Measurements from ENCODE around the gene MEF2A.
"Not testable (repeated sequence)": the region's sequence is repeated elsewhere in the genome, so short reads cannot be mapped to it uniquely, and the experiment has no call there.

MEF2A gene

DNA sequence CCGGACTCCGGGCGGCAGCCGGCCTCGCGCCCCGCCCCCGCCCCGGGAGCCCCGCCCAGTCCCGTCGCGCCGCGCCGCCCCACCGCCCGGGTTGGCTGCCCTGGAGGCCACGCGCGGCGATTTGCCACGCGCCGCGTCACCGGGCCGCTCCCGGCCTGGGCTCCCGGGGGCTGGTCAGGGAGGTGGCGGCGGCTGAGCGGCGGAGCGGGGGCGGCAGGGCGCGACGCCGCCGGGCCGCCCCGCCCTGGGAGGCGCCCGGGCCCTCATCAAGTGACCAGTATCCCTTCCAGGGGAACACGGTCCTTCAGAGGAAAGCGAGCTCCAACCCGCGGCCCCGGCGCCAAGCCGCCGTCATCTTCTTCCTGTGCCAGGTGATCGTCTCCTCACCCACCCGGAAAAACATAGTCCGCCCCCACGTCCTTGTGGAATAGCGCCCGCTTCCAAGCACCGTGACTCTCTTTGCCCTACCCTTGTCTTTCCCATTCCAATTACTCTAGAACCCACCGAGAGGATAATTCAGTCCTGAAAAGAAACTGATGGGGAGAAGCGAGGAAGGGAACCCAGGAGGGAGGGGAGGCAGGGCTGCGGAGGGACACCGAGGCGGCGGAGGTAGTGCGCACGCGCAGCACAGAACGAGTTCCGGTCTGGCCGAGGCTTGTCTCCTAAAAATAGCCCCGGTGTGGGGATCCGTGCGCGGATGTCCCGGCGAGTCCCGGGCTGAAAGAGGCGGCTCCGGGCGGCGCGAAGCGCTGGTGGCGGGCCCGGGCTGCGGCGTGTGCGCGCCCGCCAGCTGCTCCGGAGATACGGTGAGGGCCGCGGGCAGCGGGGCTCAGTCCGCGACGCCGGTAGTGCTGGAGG lies at the start of gene MEF2A:
Gene MEF2A (plus strand): TSS at position 686 of the 858 bp plus-strand sequence. CDS start 67,136 bp downstream, outside the sequence.
- DNase-seq (ENCODE audit: low read depth in 1 of 2, low spot score in 1 of 2): peak; percentile 83 to 88

DNA sequence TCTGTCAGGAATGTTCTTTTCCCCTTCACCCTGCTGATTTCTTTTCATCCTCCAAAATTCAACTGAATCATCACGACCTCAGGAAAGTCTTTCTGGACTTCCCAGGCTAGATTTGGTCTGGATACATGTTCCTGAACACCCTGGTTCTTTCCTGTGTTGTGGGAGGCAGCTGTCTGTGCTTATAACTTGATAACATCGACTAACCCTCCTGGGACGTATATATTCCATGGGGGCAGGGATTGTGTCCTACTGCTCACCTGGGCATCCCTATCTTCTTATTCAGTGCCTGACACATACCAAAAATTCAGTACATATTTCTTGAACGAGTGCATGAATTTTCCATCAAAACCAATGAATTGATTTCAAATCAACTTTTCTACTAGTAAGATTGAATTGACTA lies 47.6 kb upstream of the MEF2A start:
- no peak for DNase-seq (ENCODE audit: low read depth in 1 of 2, low spot score in 1 of 2)

DNA sequence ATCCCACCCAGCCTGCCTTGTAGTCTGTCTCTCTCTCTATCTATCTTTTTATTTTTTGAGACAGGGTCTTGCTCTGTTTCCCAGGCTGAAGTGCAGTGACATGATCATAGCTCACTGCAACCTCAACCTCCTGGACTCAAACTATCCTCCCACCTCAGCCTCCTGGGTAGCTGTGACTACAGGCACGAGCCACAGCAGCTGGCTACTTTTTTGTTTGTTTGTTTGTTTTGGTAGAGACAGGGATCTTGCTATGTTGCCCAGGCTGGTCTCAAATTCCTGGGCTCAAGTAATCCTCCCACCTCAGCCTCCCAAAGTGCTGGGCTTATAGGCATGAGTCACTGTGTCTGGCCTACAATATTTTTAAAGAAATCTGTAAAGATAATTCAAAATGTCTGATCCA lies 46.4 kb upstream of the MEF2A start:
- not testable (repeated sequence) for DNase-seq (ENCODE audit: low read depth in 1 of 2, low spot score in 1 of 2)

DNA sequence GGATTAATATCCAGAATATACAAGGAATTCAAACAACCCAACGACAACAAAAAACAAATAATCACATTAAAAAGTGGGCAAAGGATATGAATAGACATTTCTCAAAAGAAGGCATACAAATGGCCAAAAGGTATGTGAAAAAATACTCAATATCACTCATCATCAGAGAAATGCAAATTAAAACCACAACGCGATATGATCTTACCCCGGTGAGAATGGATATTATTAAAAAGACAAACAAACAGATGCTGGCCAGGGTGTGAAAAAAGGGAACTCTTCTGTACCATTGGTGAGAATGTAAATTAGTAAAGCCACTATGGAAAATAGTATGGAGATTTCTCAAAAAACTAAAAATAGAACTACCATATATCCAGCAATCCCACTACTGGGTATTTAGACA lies 43.5 kb upstream of the MEF2A start:
- DNase-seq (ENCODE audit: low read depth in 1 of 2, low spot score in 1 of 2): no peak

DNA sequence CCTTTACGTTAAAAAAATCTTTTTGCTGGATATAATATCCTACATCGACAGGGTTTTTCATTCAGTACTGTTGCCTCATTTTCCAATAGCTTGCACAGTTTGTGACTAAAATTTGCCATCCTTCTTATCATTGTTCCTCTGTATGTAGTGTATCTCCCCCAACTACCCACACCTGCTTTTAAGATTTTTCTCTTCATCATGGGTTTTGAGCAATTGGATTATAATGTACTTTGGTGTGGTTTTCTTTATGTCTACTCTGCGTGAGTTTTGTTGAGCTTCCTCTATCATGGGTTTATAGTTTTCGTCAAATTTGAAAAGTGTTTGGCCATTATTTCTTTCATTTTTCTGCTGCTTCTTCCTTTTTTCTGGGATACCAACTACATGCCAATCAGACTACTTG lies 39.6 kb upstream of the MEF2A start:
- no peak for DNase-seq (ENCODE audit: low read depth in 1 of 2, low spot score in 1 of 2)

DNA sequence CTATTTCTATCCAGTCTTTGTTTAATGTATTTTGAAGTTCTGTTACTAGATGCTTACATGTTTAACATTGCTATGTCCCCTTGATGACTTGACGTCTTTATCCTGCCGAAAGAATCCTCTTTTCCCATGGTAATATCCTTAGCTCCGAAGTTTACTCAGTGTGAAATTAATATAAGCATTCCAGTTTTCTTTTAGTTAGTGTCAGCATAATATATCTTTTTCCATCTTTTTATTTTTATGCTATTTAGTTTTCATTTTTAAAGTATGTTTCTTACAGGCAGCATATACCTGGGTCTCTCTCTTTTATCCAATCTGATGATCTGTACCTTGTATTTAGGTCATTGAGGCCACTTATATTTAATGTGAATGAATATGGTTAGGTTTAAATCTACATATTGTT lies 39.1 kb upstream of the MEF2A start:
- no peak for DNase-seq (ENCODE audit: low read depth in 1 of 2, low spot score in 1 of 2)

DNA sequence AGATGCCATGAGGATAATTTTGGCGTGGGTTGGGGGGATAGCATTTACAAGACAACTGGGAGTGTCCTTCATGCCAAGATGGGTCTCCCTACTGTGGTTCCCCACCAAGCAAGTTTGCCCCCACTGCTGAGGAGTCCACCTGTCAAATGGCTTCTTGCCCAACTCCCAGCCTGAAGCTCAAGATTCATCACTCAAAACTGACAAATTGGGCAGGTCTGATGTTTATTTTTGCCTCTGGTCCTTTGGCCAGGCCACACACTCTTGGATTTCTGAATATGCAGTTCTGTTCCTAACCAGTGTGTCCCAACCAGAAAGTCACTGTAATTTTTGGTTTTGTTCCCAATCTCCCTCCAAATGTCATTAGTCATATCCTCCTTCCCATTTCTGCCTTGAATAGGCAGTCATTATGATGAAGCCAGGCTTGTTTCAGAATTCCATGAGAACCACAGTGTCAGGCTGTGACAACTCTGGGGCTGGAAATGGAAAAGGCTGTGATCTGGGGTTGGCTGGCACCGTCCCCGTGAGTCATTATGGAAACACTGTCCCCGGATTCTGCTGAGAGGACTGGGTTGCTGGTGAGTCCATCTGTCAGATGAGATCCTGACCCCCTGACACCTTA lies 29.3 kb upstream of the MEF2A start:
- no peak for DNase-seq (ENCODE audit: low read depth in 1 of 2, low spot score in 1 of 2)

DNA sequence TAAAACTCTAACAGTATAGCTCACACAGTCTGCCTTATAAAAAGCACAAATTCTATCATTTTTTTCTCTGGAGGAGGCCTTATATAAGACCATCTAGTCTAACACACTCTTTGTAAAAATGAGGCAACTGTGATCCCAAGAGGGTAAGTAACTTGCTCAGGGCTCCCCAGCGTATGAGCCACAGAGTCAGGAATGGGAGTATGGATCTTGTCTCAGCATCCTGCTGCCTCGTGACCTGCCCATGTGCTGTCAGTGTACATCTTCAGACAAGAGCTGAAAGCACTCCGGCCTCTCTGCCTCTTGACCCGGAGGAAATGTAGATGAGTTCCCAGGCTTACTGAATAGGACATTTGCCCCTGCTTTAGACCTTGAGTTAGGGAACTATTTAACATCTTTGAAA lies 28.4 kb upstream of the MEF2A start:
- DNase-seq (ENCODE audit: low read depth in 1 of 2, low spot score in 1 of 2): no peak

DNA sequence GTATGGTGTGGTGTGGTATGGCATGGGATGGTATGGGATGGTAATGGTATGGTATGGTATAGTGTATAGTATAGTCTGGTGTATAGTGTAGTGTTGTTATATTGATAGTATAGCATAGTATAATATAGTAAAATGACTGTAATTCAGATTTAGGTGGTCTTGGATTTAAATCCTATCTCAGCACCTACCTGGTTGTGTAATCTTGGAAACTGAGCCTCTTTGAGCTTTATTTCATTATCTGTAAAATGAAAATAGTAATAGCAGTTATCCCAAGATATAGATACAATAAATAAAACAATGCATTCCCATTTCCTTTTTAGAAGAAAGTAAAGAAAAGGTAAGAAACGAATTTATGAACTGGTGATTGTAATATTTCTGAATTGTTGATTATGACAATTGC lies 27.5 kb upstream of the MEF2A start:
- DNase-seq (ENCODE audit: low read depth in 1 of 2, low spot score in 1 of 2): no peak

DNA sequence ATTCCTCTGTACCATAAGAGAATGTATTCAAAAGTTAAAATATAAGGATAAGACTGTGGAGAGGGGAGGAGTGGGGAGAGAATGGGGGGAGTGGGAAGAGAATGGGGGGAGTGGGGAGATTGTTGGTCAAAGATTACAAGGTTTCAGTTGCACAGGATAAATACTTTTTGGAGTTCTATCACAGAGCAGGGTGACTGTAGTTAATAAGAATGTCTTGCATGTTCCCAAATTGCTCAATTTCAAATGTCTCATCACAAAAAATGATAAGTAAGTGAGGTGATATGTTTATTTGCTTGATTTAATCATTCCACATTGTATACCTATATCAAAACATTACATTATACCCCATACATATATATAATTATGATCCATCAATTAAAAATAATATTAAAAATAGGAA lies 23.0 kb upstream of the MEF2A start:
- DNase-seq (ENCODE audit: low read depth in 1 of 2, low spot score in 1 of 2): no peak

DNA sequence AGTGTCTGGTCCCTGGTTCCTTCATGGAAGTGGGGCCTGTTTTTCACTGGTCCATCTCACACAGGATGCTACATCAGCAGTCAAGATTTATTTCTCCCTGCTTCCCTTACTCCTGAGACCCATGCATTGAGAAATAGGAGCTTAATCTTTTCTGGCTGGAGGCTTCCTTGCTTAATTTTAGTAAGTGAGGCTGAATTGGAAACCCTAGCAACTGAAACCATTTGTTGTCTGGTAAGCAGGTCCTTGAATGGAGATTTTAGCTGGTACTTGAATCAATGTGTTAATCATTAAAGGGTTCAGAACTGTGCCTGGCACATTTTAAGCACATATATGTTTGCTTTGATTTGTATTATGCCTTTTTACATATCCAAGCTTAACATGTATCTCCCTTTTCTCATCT lies 20.2 kb upstream of the MEF2A start:
- no peak for DNase-seq (ENCODE audit: low read depth in 1 of 2, low spot score in 1 of 2)

DNA sequence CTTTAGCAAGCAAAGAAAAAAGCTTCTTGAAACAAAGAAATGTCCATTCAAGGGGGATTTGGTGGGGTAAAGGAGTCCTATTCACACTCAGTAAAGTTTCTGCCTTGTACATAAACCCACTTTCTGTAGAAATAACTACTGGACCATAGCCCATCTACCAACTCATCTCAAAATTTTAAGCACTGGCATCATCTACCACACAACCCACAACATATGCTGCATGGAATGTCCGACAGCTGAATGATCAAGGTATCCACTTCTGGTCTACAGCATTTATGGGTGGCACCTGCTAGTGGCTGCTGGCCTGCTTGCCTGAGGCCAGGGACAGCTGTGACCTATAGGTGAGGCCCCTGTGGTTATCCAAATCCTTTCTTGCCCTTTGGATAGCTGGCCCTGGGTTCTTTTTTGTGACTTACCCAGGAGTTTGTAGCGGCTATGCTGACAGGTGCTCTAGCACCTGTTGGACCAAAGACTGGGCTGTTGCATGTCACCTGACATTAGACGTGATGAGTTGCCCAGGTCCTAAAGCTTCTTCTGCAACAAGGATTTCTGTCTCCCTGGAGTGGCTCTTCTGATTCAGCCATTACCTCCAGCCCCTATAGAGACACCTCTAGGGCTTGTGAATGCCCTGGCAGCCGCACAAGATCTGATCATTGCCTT lies 19.2 kb upstream of the MEF2A start:
- DNase-seq (ENCODE audit: low read depth in 1 of 2, low spot score in 1 of 2): no peak

DNA sequence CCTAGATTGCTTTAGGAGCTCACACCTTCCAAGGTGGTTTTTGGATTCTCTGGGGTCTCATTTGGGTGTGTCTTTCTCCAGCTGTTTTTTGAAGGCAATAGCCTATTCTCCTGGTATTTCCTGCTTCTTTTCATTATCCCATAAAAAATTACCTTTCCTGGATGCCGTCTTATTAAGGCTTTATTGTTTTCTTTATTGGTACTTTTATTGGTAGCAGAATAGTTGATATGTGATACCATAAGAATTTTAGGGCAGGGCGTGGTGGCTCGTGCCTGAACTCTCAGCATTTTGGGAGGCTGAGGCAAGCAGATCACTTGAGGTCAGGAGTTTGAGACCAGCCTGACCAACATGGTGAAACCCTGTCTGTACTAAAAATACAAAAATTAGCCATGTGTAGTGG lies 18.3 kb upstream of the MEF2A start:
- DNase-seq (ENCODE audit: low read depth in 1 of 2, low spot score in 1 of 2): no peak

DNA sequence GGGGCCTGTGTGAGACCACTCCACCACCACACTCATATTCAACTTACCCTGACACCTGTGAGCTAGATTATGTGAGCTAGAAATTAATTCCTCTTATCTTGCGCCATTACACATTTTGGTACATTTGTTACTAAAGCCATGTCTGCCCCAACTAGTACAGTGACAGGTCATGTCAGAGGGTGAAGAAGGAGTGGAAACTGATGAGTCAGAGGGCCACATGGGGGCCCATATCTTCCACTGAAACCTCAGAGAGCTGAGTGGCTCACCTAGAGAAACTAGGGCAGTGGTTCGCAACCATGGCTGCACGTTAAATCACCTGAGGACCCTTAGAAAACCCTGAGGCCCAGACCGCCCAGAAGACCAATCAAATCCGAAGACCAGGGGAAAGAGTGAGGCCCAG lies 15.7 kb upstream of the MEF2A start:
- DNase-seq (ENCODE audit: low read depth in 1 of 2, low spot score in 1 of 2): no peak

DNA sequence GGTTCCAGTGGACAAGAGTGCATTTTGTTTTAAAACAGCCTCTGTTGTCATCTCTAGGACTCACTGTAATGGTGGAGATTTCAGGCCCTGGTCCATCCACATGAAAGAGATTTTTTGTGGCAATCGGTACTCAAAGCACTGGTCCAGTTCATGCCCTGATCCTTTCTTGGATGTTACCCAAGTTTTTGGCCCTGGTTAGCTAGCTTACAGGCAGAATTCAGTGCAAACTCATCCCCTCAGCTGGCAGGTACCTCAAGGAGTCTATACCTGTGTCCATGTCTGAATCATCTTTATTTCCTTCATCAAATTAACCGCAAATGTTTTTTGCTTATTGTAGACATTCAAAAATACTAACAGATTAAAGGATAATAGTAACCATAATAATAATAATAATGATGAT lies 13.7 kb upstream of the MEF2A start:
- DNase-seq (ENCODE audit: low read depth in 1 of 2, low spot score in 1 of 2): no peak

DNA sequence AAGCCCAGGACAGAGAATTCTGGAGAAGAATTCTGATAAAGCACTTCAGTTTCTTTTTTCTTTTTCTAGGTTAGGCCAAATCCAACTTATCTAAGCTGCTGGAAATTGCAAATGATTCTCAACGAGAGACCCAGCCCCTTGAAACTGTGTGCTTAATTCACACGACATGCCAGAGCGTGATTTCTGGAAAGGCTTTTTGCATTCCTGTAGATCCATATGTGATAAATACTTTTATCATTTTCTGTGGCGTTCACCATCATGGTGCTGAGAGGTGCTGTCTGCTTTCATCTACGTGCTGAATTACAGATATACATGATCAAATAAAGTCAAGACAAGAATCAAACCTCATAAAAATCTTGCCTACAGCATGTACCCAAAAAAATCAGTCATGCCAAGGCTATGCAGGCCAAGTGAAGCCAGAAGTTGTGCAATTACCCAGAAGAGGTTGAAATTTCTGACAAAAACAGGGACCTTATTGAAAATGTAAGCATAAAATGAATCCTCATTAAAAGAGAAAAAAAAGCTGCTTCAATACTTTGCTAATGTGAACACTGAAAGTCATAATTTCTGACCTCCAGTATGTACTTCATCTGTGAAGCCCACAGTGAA lies 10.8 kb upstream of the MEF2A start:
- DNase-seq (ENCODE audit: low read depth in 1 of 2, low spot score in 1 of 2): no peak

DNA sequence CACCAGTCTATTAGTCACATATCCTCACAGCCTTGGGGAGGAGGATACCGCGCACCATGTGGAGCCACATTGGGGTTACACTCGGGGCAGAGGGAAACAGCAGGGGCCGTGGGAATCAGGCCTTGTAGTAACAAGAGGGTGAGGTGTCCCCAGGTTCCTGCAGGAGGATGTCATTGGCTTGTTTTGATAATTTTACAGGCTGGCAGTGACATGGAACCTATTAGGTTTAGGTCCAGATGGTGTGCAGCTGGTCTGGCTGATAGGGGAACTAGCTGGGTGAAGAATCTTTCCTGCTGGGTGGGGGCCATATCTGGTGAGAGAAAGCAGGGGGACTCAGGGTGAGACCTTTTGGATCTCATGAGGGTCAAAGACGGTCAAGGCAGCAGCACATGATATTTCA lies 9.8 kb upstream of the MEF2A start:
- no peak for DNase-seq (ENCODE audit: low read depth in 1 of 2, low spot score in 1 of 2)

DNA sequence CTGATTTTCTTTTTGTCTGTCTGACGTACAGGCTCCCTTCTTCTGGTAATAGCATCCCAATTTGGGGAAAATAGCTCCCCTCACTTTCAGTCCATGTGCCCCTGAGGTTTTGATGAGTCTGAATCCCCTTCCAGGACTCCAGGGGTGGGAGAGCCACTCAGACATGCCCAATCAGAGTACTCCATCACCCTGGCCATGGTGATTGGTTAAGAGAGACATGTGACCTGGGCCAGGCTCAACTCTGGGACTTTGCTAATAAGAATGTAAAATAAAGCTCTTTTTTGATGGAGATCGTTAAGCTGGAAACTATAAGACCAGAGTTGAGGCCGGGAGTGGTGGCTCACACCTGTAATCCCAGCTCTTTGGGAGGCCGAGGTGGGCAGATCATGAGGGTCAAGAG lies 9.2 kb upstream of the MEF2A start:
- DNase-seq (ENCODE audit: low read depth in 1 of 2, low spot score in 1 of 2): no peak

DNA sequence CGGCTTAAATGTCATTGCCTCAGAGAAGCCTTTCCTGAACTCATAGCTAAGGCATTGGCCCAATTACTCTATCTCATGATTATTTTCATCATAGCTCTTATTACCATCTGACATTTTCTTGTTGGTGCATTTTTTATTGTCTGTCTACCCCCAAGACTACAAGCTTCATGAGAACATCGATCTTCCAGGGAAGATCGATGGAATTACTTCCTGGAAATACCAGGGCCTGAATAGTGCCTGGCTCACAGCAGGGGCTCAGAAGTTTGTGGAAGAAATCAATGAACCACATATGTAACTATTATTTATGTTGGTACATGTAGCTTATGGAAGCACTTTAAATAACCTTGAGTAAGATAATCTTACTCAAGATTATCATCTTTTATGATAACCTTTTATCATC lies 7.7 kb upstream of the MEF2A start:
- DNase-seq (ENCODE audit: low read depth in 1 of 2, low spot score in 1 of 2): no peak

DNA sequence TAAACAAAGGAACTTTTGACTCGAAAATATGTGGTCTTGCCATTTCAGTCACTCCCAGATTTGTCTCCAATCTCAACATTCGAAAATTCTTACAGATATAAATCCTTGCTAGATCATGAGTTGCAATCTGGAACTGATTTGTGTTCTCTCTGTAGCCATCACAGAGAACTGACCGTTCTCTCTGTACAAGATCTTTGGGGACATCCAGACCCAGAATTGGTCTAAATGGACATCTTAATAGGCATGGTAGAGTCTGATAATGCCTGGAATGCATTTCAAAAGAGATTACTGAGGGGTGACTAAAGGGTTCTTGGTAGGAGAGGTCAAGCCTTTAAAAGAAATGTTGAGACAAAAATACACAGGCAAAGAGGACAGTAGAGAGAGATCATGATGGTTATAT lies 7.2 kb upstream of the MEF2A start:
- no peak for DNase-seq (ENCODE audit: low read depth in 1 of 2, low spot score in 1 of 2)

DNA sequence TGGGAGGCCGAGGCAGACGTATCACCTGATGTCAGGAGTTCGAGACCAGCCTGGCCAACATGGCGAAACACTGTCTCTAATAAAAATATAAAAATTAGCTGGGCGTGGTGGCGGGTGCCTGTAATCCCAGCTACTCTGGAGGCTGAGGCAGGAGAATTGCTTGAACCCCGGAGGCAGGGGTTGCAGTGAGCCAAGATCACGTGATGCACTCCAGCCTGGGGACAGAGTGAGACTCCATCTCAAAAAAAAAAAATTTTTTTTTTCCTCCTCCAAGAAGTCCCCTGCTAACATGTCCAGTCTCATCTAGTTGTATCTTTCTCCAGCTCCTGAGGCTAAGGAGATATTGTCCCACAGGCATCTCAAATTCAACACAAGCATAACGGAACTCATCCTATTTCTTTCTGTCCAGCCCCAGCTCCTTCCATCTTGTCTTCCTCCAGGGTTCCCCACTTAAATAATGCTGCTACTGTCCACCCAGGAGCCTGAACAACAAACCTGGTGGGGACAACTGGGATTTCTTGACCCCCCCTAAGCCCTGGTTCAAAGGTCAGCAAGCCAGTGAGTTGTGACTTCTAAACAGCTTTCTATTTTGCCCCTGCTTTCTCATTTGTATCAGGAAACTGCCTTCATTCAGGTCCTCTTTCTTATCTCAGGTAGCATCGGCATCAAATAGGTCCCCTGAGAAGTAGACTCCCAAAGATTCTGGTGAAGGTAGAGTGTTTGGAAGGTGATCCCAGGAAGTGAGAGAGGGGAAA lies 4.1 kb upstream of the MEF2A start:
- no peak for DNase-seq (ENCODE audit: low read depth in 1 of 2, low spot score in 1 of 2)
